AG09319 (cell line): Measurements from ENCODE around the gene DISP3.

Experiments
- DNase-seq: peaks from one replicate; pipeline ENCODE4 v3.0.0-alpha.2; 2010; ENCODE audit warnings: low read depth; ENCODE audit errors: extremely low read depth
- TF ChIP-seq, protein P1 (sequence below): IDR thresholded peaks from 2 replicates; pipeline ENCODE4 v1.5.1; 2011; ENCODE audit warnings: low read depth, mild to moderate bottlenecking, inconsistent platforms, low read length, moderate library complexity

DISP3 gene

DNA sequence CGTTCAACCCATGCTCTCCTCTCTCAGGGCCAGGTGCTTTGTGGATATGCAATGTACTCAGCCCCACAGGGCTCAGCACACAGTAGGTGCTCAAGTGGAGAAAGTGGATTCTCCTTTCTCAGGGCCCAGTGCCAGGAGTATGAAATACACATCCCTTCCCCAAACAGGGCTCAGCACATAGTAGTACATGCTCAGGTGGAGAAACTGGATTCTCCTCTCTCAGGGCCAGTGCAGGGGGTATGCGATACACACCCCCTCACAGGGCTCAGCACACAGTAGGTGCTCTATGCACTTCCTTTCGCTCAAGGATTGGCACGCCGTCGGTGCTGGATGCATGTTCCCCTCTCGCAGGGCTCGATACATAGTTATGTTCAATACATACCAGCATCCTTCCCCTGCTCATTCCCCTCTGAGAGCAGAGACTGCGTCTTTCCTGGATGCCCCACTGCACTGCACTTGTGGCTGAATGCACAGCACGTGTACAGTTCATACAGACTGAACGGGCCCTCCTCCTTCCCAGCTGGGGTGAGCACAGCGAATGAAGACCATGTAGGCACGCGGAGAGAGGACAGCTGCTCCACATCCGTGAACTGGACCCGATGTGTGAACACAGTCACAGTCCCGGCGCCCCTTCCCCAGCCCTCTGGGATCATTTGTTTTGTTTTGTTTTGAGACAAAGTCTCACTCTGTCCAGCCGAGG lies 16.6 kb upstream of the DISP3 start:
- TF ChIP-seq, protein P1, sequence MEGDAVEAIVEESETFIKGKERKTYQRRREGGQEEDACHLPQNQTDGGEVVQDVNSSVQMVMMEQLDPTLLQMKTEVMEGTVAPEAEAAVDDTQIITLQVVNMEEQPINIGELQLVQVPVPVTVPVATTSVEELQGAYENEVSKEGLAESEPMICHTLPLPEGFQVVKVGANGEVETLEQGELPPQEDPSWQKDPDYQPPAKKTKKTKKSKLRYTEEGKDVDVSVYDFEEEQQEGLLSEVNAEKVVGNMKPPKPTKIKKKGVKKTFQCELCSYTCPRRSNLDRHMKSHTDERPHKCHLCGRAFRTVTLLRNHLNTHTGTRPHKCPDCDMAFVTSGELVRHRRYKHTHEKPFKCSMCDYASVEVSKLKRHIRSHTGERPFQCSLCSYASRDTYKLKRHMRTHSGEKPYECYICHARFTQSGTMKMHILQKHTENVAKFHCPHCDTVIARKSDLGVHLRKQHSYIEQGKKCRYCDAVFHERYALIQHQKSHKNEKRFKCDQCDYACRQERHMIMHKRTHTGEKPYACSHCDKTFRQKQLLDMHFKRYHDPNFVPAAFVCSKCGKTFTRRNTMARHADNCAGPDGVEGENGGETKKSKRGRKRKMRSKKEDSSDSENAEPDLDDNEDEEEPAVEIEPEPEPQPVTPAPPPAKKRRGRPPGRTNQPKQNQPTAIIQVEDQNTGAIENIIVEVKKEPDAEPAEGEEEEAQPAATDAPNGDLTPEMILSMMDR, result no peak
- DNase-seq, result no peak

DNA sequence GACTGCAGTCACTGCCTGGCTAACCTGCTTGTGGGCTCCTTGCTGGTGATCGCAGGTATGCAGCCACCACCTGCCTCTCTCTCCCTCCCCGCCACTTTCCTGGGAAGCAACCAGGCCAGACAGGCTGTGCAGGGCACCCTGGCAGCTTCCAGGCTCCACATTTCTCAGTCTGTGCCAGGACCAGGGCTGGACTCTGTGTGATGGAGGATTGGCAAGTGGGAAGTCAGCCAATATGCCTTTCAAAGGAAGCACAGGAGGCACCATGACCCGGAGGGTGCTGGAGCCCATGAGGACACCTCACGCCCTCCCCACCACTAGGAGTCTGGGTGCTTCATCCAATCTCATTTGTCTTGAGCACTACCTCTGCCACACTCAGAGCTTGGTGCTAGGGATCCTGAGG lies 15.8 kb upstream of the DISP3 start:
- no peak for DNase-seq
- TF ChIP-seq, protein P1, result no peak

DNA sequence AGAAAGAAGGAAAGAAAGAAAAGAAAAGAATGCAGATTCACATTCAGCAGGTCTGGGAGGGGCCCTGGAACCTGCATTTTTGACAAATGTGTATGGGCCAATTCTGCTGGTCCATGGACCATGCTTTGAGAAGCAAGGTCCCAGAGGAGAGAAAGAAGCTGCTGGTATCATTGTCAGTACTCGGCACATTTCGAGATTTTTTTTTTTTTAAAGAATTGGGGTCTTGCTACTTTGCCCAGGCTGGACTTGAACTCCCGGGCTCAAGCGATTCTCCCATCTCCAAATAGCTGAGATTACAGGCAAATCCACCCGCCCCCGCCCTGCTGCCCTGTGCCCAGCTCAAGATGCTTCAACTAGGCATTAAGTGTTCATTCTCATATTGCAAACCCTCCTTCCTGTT lies 13.6 kb upstream of the DISP3 start:
- no peak for DNase-seq
- TF ChIP-seq, protein P1, result no peak

GRCh38 chr1:11466416-11466815 lies 12.5 kb upstream of the DISP3 start:
- no peak for DNase-seq
- TF ChIP-seq, protein P1, result no peak

GRCh38 chr1:11468878-11469277 lies 10.1 kb upstream of the DISP3 start:
- TF ChIP-seq, protein P1, result no peak
- DNase-seq, result no peak

- TF ChIP-seq, protein P1, result no peak
- no peak for DNase-seq
Observed at GRCh38 chr1:11470912-11471311, 8.0 kb upstream of the DISP3 start.

GRCh38 chr1:11471473-11471872 lies 7.5 kb upstream of the DISP3 start:
- TF ChIP-seq, protein P1, result no peak
- no peak for DNase-seq
